Posterior cingulate gyrus (tissue), 11 donors: ENCODE measurements around the gene DPH3.

Experiments
- DNase-seq, 10 donors: peaks; one replicate each; pipeline versions ENCODE4 v3.0.0 to v3.0.0-alpha.2; 2020 to 2021; ENCODE audit warnings: mixed read lengths in 3 of 10
- intact Hi-C: fragments of 100-400 bp; cut with DNase I; formaldehyde crosslinking; loops from one replicate; pipeline ENCODE4 v1.15.1; 2023

DPH3 gene

DNA sequence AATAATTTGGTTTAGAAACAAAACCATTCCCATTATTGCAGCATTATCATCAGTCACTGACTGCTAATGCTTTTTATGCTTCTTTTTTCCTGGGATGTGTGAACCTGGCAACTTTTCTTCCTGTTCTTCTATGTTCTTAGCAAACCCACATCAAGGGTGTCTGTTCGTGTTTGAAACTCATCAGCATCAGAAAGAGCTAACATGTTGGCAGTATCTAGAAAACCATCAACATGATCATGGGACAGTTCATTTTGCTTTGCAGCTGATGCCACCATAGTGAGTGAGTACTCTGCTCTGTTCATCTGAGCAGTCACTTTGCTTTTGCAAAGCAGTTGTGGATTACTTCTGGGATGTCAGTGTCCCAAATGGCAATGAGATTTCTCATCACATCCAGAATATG lies 5.9 kb downstream of the DPH3 start:
- no peak for DNase-seq
- intact Hi-C loops, result no loop called here

DNA sequence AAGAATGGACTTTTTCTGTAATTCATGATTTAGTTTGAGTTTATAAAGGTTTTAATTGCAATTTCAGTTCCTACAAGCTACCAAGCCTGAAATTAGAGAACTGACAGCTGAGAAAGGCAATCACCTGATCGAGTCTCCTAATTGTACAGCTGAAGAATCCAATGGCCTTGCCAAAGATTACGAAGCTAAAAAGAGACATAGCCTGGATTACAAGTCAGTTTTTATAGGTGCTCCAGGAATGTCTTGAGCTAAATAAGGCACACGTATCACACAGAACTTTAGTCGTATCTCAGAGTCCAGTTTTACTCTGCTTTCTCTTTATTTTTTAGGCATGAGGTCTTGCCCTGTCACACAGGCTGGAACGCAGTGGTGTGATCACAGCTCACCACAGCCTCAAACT lies 6.6 kb downstream of the DPH3 start:
- intact Hi-C loops, result no loop called here
- no peak for DNase-seq

GRCh38 chr3:16257309-16257708 lies 7.4 kb downstream of the DPH3 start:
- intact Hi-C loops, result no loop called here
- DNase-seq, result no peak

DNA sequence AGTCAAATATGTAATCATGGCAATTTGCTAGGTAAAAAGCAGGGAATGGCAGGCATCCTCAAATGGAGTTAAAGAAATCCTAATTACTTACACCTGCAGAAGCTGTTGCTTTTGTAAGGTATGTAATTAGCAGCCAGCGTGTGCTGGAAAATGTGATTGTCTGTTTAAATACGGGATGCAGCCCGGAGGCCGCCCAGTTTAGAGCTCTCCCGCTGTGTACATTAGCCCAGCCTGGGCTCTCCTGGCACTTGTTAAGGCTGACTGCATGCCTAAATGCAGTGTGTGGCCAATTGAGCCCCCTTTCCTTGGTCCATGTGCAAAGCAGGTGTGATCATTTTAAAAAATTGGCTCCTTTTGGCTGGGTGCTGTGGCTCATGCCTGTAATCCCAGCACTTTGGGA lies 9.0 kb downstream of the DPH3 start:
- intact Hi-C loops, result no loop called here
- no peak for DNase-seq

DNA sequence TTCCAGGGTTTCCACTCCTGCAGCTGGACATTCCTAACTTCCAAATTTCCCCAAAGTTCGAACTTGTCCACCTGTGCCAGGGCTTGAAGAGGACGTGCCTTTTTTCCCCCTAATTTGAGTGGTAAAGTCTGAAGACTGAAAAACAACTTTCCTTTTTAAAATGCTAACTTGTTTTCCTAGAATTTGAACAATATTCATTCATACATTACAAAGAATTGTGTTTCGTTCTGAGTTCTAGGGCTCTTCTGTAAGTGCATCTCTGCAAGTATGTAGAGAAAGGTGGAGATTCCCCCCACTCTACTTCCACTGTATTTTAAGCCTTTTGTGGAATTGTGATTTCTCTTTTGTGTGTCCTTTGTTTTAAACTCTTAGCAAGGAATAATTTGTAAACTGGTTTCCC lies 9.4 kb downstream of the DPH3 start:
- no peak for DNase-seq
- intact Hi-C loops, result no loop called here

DNA sequence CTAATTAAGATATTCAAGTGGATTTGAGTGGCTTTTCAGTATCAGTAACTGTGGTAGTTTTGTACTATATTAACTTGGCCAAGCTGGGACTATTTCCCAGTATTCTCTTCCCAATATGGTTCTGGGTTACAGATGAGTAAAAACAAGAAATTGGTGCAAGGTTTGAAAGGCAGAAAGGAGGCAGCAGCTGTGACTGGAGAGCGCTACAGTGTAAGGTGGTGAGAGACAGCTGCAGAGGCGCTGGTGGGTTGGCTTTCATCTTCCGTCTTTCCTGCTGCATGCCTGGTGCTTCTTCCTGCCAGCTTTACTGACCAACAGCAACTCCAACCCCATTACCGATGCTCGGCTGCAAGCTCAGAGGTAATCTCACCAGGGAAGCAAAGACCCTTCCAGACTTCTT lies 9.8 kb downstream of the DPH3 start:
- intact Hi-C loops, result no loop called here
- DNase-seq, result peak in 1 of 10 donors; percentile 63

DNA sequence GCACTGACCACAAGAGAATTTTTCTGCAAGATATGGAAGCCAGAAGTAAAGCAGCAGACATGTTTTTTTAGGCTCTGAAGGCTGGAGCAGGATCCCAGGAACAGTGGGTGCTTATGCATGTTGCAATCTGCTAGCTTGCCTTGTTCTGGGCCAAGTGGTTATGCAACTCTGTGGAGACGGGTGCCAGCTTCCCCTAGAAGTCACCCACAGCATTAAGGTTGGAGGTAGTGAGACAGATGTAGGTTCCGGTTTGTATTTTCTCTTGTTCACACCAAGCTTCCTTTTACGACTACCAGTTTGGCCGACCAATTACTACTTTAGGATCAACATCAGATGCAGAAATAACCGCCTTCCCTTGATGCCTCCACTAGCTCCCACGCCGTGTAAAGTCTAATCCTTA lies 11.1 kb downstream of the DPH3 start:
- peak in 8 of 10 donors; percentile 28 to 92 (median 64) for DNase-seq
- intact Hi-C loops, result no loop called here

GRCh38 chr3:16252988-16253387 lies 11.8 kb downstream of the DPH3 start:
- DNase-seq, result no peak
- intact Hi-C loops, result no loop called here

DNA sequence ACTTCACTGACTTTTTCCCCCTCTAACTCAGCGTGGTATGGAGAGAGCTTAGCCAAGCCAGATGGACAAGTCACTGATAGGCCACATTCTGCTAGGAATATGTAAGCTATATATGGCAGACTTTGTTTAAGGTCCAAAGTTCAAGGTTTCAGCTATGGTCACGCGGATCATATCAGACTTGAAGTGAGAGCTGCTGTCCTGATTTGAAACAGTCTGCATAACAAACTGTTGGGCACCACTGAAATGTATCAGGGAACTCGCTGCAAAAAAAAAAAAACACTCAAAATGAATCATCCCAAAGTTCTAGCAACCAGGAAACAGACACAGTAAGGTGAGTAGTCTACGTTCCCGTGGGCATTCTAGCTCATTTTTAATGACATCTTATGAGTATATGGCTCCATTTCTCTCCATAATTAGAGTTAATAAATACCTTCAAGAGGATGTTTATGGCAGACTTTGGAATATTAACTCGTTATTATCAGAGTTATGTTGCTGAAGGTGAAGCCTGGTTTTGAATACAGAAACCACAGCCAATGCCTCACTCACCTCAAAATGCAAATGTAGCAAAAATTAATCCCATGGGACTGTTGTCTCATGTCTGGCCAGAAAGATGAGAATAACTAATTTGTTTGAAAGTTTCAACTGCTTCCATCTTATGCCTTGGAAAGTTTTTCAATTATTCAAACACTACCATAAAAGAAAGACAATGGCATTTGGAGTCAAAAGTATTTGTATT lies 12.3 kb downstream of the DPH3 start:
- no peak for DNase-seq
- intact Hi-C loops, result no loop called here

GRCh38 chr3:16251316-16252085 lies 13.2 kb downstream of the DPH3 start:
- intact Hi-C loops, result no loop called here
- peak in 1 of 10 donors; percentile 77 for DNase-seq

DNA sequence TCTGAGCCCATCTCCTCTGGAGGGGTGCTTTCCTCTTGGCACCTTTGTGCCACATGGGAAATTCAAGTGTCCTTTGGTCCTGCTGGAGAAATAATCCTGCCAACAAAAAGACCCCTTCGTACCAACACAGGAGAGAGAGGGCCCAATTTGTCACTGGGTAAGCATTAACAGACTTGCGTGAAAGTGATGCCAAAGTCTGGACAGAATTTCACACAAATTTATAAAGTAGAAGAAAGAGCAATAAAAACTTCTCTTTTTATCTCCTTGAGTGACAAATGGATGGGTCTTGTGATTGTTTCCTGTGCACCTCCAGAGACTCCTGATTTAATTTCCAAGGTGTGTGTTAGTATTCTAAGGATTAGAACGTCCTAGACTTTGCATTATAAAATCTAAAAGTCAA lies 14.9 kb downstream of the DPH3 start:
- DNase-seq, result no peak
- intact Hi-C loops, result no loop called here

DNA sequence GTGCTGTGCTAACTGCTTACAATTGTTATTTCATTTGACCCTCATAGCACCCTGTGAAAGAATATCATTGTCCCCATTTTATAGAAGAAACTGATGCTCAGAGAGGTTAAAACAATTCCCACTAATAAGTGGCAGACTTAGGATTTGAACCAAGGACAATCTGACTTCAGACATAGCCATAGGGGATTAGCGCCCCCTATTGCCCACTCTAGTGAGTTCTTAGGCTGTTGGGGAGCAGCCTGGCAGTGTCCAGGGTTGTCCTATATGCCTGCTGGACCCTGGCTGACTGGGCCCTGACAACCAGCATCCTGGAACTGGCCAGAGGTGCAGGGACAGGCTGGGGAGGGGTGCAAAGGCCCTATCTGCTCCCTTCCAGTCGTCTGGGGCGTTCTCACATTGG lies 15.4 kb downstream of the DPH3 start:
- no peak for DNase-seq
- intact Hi-C loops, result no loop called here

GRCh38 chr3:16248556-16248955 lies 16.2 kb downstream of the DPH3 start:
- DNase-seq, result no peak
- intact Hi-C loops, result no loop called here

DNA sequence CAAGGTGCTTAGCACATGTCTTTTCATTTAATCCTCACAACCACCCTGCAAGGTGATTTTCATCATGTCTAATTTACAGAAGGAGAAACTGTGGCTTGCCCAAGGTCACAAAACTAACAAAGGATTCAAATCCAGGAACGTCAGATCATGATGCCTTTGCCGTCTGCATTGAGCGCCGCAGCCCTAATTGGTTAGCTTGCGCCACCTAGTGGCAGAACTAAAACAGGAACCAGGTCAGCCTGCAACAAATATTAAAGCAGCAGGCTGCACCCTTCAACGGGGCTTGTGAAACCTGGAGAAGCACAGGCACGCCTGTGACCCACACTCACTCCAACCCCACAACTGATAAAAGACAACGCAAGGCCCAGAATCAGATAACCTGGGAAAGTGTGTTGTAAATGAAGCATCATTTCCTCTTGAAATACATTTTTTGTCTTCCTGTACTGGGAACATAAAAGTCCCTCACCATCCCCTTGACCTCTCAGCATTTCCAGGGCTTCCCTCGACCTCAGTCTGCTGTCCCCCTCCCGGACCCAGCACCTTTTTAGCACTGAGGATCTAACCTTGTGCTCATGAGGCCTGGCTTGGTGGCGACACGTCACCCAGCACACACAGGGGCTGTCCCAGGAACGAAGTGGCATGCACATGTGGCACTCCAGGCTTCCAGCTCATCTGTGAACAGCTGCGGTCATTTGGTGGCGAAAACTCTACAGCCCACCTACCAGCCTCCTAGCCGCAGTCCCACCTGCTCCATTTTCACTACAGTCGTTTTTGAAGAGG lies 17.3 kb downstream of the DPH3 start:
- peak; percentile 54 to 97 (median 84) for DNase-seq
- intact Hi-C loops, result loop anchor here (1.0 to 2.0 kb wide), 3 partner anchors 69 to 433 kb away; no protein-coding TSS in a partner anchor

GRCh38 chr3:16245609-16246008 lies 19.1 kb downstream of the DPH3 start:
- no peak for DNase-seq
- intact Hi-C loops, result loop anchor here (2.0 kb wide), 1 partner anchor 431 kb away; no protein-coding TSS in a partner anchor

DNA sequence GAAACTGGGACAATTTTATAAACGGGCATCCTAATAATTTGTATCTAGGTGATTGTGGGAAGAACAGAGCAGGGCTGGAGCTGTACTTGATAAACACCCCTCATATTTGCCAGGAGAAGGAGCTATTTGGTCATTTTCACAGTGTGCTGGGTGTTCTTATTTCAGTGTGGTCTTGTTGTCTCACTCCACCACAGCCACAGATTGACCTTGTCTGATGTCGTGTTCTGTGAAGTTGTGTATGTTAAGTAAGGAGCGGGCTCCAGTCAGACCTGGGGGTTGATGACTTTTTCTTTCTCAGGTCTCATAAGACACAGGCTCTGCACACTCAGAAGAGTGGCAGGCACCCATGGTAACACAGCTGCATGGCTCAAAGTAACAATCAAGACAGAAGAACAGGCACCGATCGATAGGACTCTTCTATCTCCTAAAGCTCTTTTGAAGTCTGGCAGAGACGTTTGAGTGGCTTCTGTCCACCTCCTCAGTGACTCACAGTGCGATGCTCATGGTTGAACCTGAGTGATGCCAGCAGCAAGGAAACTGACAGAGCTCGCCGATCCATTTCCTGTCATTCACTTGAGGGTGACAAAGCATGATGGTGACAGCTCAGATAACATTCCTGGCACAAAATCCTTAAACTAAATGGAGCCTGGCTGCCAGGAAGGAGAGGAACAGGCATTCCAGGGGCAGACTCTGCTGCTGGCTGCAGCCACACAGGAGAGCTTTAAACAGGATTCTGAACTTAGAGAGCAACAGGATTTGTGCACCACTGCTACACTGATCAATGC lies 20.8 kb downstream of the DPH3 start:
- no peak for DNase-seq
- intact Hi-C loops, result no loop called here

- intact Hi-C loops, result no loop called here
- peak in 1 of 10 donors; percentile 49 for DNase-seq
Measured at GRCh38 chr3:16242177-16242576, 22.6 kb downstream of the DPH3 start.

- no peak for DNase-seq
- intact Hi-C loops, result no loop called here
Measured at GRCh38 chr3:16241225-16241624, 23.5 kb downstream of the DPH3 start.

- no peak for DNase-seq
- intact Hi-C loops, result no loop called here
Measured at GRCh38 chr3:16240229-16241023, 24.3 kb downstream of the DPH3 start.

DNA sequence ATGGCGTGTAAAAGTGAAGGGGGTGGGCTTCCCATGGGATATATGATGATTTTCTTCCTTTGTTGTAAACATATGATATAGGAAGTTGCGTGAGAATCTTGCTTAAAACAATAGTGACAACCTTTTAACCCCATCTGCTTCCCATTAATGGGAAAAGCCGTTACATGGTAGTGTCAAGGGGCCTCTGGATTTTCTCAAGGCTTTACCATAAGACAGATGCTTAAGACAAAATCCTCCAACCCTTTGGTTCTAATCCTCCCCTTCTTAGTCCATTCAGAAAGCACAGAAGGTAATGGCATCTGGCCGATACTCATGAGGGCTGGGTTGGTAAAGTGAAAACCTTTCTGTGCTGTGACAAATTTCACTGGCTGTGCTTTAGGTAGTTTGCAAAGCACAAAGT lies 25.0 kb downstream of the DPH3 start:
- DNase-seq, result no peak
- intact Hi-C loops, result no loop called here
